HepG2 (cell line): ENCODE measurements around the gene LRRTM2. TPM values are rescaled to one million over a fixed set of nuclear protein-coding genes. Genes with fewer than 3 reads are reported as not detected.

Experiments
- ATAC-seq: fragments of 200-7000 bp; cut with Tn5 transposase; 3 replicates; pipeline ENCODE4 v1.9.1; 2020; ENCODE audit warnings: mild to moderate bottlenecking, moderate library complexity
- BruUV-seq: library from RNA; stranded (reverse); fragments of 400-500 nt; replicated peaks from 2 replicates; lab custom pipeline; 2021; lab: Mats Ljungman, UMichigan
- CTCF ChIA-PET: fragments of 300-600 bp; formaldehyde crosslinking; extraction: SDS; loops from one replicate; lab custom pipeline; 2021; ENCODE audit warnings: low total read pairs, inconsistent platforms, low intra/inter-chr PET ratio; lab: Yijun Ruan, JAX
- POLR2A ChIA-PET: fragments of 350-600 bp; sonication (Branson Sonifier 250); formaldehyde crosslinking; loops from one replicate; lab custom pipeline; 2020; ENCODE audit warnings: antibody characterized with exemption, inconsistent platforms; lab: Yijun Ruan, JAX
- DNase-seq: peaks from one replicate; pipeline ENCODE4 v3.0.0-alpha.2; 2015; ENCODE audit warnings: low spot score
- FAIRE-seq: peaks from 3 replicates; lab custom pipeline; 2011; peaks lifted over from hg19 to GRCh38; lab: Jason Lieb, UNC
- H2AFZ ChIP-seq: one replicate; pipeline ENCODE4 v1.6.1; 2011; ENCODE audit warnings: low read length, inconsistent platforms
- H3K27ac ChIP-seq: fragments of 300-600 bp; 3 replicates; pipeline ENCODE4 v1.8.0; 2011; ENCODE audit warnings: mixed run types, mild to moderate bottlenecking, mixed read lengths, low read length, inconsistent platforms; ENCODE audit not compliant: insufficient read depth; ENCODE audit errors: extremely low read length
- H3K27me3 ChIP-seq, 2 experiments: fragments of 200-600 bp in 1 of 2; 2 replicates in 1 of 2; 3 replicates in 1 of 2; pipeline versions ENCODE4 v1.6.0 to v1.8.0; 2011; ENCODE audit warnings: low read length in 2 of 2, mild to moderate bottlenecking in 2 of 2, moderate library complexity in 2 of 2, inconsistent platforms in 1 of 2; ENCODE audit not compliant: insufficient read depth in 2 of 2, control insufficient read depth in 1 of 2
- H3K36me3 ChIP-seq, 2 experiments: fragments of 200-600 bp in 1 of 2; replicated peaks in 1 of 2; 2 replicates in 1 of 2; 3 replicates in 1 of 2; pipeline versions ENCODE4 v1.5.1 to v1.8.0; 2011; ENCODE audit warnings: low read length in 2 of 2, inconsistent platforms in 1 of 2; ENCODE audit not compliant: insufficient read depth in 2 of 2, control insufficient read depth in 1 of 2
- H3K4me1 ChIP-seq: 2 replicates; pipeline ENCODE4 v1.5.1; 2012; ENCODE audit warnings: low read length, inconsistent platforms; ENCODE audit not compliant: insufficient read depth
- H3K4me2 ChIP-seq: 2 replicates; pipeline ENCODE4 v1.6.0; 2011; ENCODE audit warnings: low read depth, low read length, inconsistent platforms
- H3K4me3 ChIP-seq, 3 experiments: fragments of 200-600 bp in 1 of 3; sonication (generic), shearing (Covaris generic) in 1 of 3; replicated peaks in 1 of 3; 2 replicates each; pipeline ENCODE4 v1.5.1; 2011 to 2016; ENCODE audit warnings: low read length in 3 of 3, inconsistent platforms in 2 of 3, low read depth in 2 of 3, mild to moderate bottlenecking in 2 of 3, control low read depth in 1 of 3, mixed read lengths in 1 of 3; ENCODE audit not compliant: insufficient read depth in 1 of 3
- H3K79me2 ChIP-seq: one replicate; pipeline ENCODE4 v1.6.1; 2011; ENCODE audit warnings: low read length, inconsistent platforms; ENCODE audit not compliant: insufficient read depth
- H3K9ac ChIP-seq: 2 replicates; pipeline ENCODE4 v1.6.0; 2011; ENCODE audit warnings: mild to moderate bottlenecking, low read depth, low read length, inconsistent platforms; ENCODE audit not compliant: insufficient read depth
- H3K9me3 ChIP-seq: 2 replicates; pipeline ENCODE4 v1.5.1; 2012; ENCODE audit warnings: mild to moderate bottlenecking, low read length
- H4K20me1 ChIP-seq: 2 replicates; pipeline ENCODE4 v1.6.0; 2011; ENCODE audit warnings: inconsistent platforms, mild to moderate bottlenecking, low read length, moderate library complexity; ENCODE audit not compliant: insufficient read depth
- ATF1 ChIP-seq: IDR thresholded peaks from 2 replicates; pipeline ENCODE4 v1.6.1; 2016; ENCODE audit warnings: mild to moderate bottlenecking, control low read depth
- BHLHE40 ChIP-seq: IDR thresholded peaks from 2 replicates; pipeline ENCODE4 v1.6.1; 2011; ENCODE audit warnings: low read length, improper control_type of control experiment
- HNRNPL ChIP-seq: fragments of 200-400 bp; formaldehyde crosslinking; IDR thresholded peaks from 2 replicates; pipeline ENCODE4 v1.6.1; 2017; ENCODE audit warnings: mild to moderate bottlenecking, low read depth, low read length
- HOXD1 ChIP-seq: sonication (generic); formaldehyde crosslinking; IDR thresholded peaks from 2 replicates; pipeline ENCODE4 v1.5.0; 2020; ENCODE audit warnings: missing genetic modification reagents
- ISX ChIP-seq: sonication (generic); formaldehyde crosslinking; conservative IDR thresholded peaks from 2 replicates; pipeline ENCODE4 v1.5.0; 2020; ENCODE audit warnings: missing genetic modification reagents
- JUN ChIP-seq: sonication (generic); formaldehyde crosslinking; IDR thresholded peaks from 2 replicates; pipeline ENCODE4 v1.4.0; 2020; ENCODE audit warnings: mild to moderate bottlenecking, missing genetic modification reagents
- NFRKB ChIP-seq: fragments of 450-650 bp; IDR thresholded peaks from 2 replicates; pipeline ENCODE4 v1.6.1; 2017
- PTBP1 ChIP-seq: fragments of 200-400 bp; formaldehyde crosslinking; IDR thresholded peaks from 2 replicates; pipeline ENCODE4 v1.6.1; 2018; ENCODE audit warnings: low read length, low read depth; ENCODE audit not compliant: poor library complexity, severe bottlenecking
- RFXANK ChIP-seq: IDR thresholded peaks from 2 replicates; pipeline ENCODE4 v1.6.1; 2016
- SYNCRIP ChIP-seq: fragments of 200-400 bp; formaldehyde crosslinking; IDR thresholded peaks from 2 replicates; pipeline ENCODE4 v1.6.1; 2018; ENCODE audit warnings: mild to moderate bottlenecking, low read depth, low read length; ENCODE audit not compliant: insufficient read depth
- TAF1 ChIP-seq: sonication (generic); formaldehyde crosslinking; IDR thresholded peaks from 2 replicates; pipeline ENCODE4 v1.4.0; 2020; ENCODE audit warnings: missing genetic modification reagents
- TGIF2 ChIP-seq: IDR thresholded peaks from 2 replicates; pipeline ENCODE4 v1.6.1; 2016; ENCODE audit warnings: control low read depth, missing compliant biosample characterization
- ZEB1 ChIP-seq: IDR thresholded peaks from 2 replicates; pipeline ENCODE4 v1.6.1; 2012; ENCODE audit warnings: mild to moderate bottlenecking, low read depth, inconsistent platforms; ENCODE audit not compliant: insufficient replicate concordance
- ZNF30 ChIP-seq: sonication (generic); formaldehyde crosslinking; IDR thresholded peaks from 2 replicates; pipeline ENCODE4 v1.5.0; 2020; ENCODE audit warnings: mild to moderate bottlenecking, missing genetic modification reagents
- ZSCAN29 ChIP-seq: sonication (generic); formaldehyde crosslinking; conservative IDR thresholded peaks from 2 replicates; pipeline ENCODE4 v1.4.0; 2020; ENCODE audit warnings: mild to moderate bottlenecking, missing genetic modification reagents
- WGBS: methylation state at CpG from one replicate; pipeline ENCODE4 v1.1.6; 2017; ENCODE audit warnings: low lambda C conversion rate; 5-methylcytosine and 5-hydroxymethylcytosine counted together
- in situ Hi-C: cut with HindIII; loops from 2 replicates; pipeline ENCODE4 v1.10.0; 2017; ENCODE audit warnings: low pct_unique_long_range_greater_than_20kb; ENCODE audit not compliant: extremely low pct_ligation_motif_present
- intact Hi-C: fragments of 100-400 bp; cut with micrococcal nuclease; formaldehyde crosslinking; loops from one replicate; pipeline ENCODE4 v1.10.0; 2022; ENCODE audit not compliant: unreplicated experiment
- polyA plus RNA-seq, 8 experiments: library from polyadenylated mRNA; depleted of rRNA in 3 of 8; stranded (reverse) in 7 of 8; unstranded in 1 of 8; fragments of >200 nt; fragmentation: Illumina TruSeq in 4 of 8; extraction: Trizol in 4 of 8; gene quantifications; 2 replicates each; pipeline versions ENCODE4 v1.2.1 to v1.2.3, GENCODE V29; 2011 to 2016; ENCODE audit warnings: low read depth in 4 of 8, missing spikeins in 1 of 8, mixed read lengths in 1 of 8; ENCODE audit not compliant: insufficient read depth in 1 of 8
- total RNA-seq, 5 experiments: library from RNA; depleted of rRNA; stranded (reverse); fragments of >200 nt; fragmentation: Illumina TruSeq; extraction: Trizol; gene quantifications; 2 replicates each; pipeline ENCODE4 v1.2.3, GENCODE V29; 2016; ENCODE audit warnings: low read depth in 1 of 5
- TF ChIP-seq, protein P1 (sequence below): sonication (generic); formaldehyde crosslinking; IDR thresholded peaks from 2 replicates; pipeline ENCODE4 v1.5.0; 2020; ENCODE audit warnings: mild to moderate bottlenecking, missing genetic modification reagents
- TF ChIP-seq, protein P2 (sequence below): sonication (generic); formaldehyde crosslinking; IDR thresholded peaks from 2 replicates; pipeline ENCODE4 v1.4.0; 2020; ENCODE audit warnings: missing genetic modification reagents; ENCODE audit errors: not compliant biosample characterization
- TF ChIP-seq, protein P3 (sequence below): sonication (generic); formaldehyde crosslinking; IDR thresholded peaks from 2 replicates; pipeline ENCODE4 v1.4.0; 2020; ENCODE audit warnings: missing genetic modification reagents, borderline replicate concordance
- TF ChIP-seq, protein P4 (sequence below): sonication (generic); formaldehyde crosslinking; IDR thresholded peaks from 2 replicates; pipeline ENCODE4 v1.5.1; 2020; ENCODE audit warnings: mild to moderate bottlenecking, missing genetic modification reagents, borderline replicate concordance

Gene LRRTM2
- total and polyA plus RNA-seq, 2 of the 13 experiments (the other 11 are each of a cell fraction or from before 2014, with no cell fraction given), result not detected

DNA sequence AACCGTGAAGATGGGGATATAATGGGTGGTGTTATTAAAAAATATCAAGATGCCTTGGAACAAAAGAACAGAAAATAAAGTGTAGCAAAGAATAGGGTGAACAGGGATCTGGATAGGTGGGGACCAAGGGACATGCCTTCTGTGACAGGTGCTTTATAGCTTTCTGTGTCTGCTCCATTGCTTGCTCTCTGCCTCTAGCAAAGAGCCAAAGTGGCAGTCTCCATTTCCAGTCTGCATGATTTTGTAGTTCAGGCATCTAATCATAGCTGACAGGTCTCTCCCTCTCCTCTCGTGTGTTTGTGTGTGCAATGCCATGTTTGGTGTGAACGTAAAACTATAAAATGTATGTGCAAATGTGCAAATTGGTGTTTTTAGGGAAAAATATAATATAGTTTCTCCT lies 35.0 kb downstream of the LRRTM2 start:
- no peak overlapping the region for H3K9ac ChIP-seq
- in situ Hi-C loops, result no loop called here

More for the DNA sequence above, 35.0 kb downstream of the LRRTM2 start:
- no TSS peak for BruUV-seq
- TF ChIP-seq, protein P1, sequence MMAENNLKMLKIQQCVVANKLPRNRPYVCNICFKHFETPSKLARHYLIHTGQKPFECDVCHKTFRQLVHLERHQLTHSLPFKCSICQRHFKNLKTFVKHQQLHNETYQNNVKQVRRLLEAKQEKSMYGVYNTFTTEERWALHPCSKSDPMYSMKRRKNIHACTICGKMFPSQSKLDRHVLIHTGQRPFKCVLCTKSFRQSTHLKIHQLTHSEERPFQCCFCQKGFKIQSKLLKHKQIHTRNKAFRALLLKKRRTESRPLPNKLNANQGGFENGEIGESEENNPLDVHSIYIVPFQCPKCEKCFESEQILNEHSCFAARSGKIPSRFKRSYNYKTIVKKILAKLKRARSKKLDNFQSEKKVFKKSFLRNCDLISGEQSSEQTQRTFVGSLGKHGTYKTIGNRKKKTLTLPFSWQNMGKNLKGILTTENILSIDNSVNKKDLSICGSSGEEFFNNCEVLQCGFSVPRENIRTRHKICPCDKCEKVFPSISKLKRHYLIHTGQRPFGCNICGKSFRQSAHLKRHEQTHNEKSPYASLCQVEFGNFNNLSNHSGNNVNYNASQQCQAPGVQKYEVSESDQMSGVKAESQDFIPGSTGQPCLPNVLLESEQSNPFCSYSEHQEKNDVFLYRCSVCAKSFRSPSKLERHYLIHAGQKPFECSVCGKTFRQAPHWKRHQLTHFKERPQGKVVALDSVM (CRISPR knock-in tag), result no peak
- no peak for TF ChIP-seq TGIF2
- no peak for TF ChIP-seq PTBP1
- no peak for TF ChIP-seq SYNCRIP
- TF ChIP-seq, protein P2, sequence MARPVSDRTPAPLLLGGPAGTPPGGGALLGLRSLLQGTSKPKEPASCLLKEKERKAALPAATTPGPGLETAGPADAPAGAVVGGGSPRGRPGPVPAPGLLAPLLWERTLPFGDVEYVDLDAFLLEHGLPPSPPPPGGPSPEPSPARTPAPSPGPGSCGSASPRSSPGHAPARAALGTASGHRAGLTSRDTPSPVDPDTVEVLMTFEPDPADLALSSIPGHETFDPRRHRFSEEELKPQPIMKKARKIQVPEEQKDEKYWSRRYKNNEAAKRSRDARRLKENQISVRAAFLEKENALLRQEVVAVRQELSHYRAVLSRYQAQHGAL, result no peak
- no peak for TF ChIP-seq ATF1
- TF ChIP-seq ISX (CRISPR knock-in tag), result no peak
- TF ChIP-seq BHLHE40, result no peak
- TF ChIP-seq, protein P3, sequence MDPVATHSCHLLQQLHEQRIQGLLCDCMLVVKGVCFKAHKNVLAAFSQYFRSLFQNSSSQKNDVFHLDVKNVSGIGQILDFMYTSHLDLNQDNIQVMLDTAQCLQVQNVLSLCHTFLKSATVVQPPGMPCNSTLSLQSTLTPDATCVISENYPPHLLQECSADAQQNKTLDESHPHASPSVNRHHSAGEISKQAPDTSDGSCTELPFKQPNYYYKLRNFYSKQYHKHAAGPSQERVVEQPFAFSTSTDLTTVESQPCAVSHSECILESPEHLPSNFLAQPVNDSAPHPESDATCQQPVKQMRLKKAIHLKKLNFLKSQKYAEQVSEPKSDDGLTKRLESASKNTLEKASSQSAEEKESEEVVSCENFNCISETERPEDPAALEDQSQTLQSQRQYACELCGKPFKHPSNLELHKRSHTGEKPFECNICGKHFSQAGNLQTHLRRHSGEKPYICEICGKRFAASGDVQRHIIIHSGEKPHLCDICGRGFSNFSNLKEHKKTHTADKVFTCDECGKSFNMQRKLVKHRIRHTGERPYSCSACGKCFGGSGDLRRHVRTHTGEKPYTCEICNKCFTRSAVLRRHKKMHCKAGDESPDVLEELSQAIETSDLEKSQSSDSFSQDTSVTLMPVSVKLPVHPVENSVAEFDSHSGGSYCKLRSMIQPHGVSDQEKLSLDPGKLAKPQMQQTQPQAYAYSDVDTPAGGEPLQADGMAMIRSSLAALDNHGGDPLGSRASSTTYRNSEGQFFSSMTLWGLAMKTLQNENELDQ, result no peak
- TF ChIP-seq ZSCAN29 (CRISPR knock-in tag), result no peak
- TF ChIP-seq TAF1 (CRISPR knock-in tag), result no peak
- no peak for TF ChIP-seq RFXANK (CRISPR knock-in tag)
- TF ChIP-seq HNRNPL, result no peak
- no peak for TF ChIP-seq HOXD1 (CRISPR knock-in tag)
- no peak for TF ChIP-seq ZEB1
- no peak for TF ChIP-seq JUN (CRISPR knock-in tag)
- no peak for TF ChIP-seq NFRKB
- TF ChIP-seq ZNF30 (CRISPR knock-in tag), result no peak
- TF ChIP-seq, protein P4, sequence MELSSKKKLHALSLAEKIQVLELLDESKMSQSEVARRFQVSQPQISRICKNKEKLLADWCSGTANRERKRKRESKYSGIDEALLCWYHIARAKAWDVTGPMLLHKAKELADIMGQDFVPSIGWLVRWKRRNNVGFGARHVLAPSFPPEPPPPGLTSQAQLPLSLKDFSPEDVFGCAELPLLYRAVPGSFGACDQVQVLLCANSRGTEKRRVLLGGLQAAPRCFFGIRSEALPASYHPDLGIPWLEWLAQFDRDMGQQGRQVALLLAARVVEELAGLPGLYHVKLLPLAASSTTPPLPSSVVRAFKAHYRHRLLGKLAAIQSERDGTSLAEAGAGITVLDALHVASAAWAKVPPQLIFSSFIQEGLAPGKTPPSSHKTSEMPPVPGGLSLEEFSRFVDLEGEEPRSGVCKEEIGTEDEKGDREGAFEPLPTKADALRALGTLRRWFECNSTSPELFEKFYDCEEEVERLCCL, result no peak
- FAIRE-seq, result no peak
- WGBS, result 99% methylated on average over 3 of the region's 3 CpGs
- no peak overlapping the region for H3K4me3 ChIP-seq
- no peaks in the 10 kb centered on the region for H3K27me3 ChIP-seq
- intact Hi-C loops, result no loop called here
- no peaks in the 10 kb centered on the region for H3K4me1 ChIP-seq
- no peak for DNase-seq
- H2AFZ ChIP-seq, result no peak overlapping the region
- CTCF ChIA-PET, result no interaction called here
- peaks cover 11% of the 10 kb centered on the region; the same call in 1 of the 2 replicates for H4K20me1 ChIP-seq
- no peak for ATAC-seq
- H3K4me2 ChIP-seq, result no peak overlapping the region
- H3K9me3 ChIP-seq, result no peaks in the 10 kb centered on the region
- POLR2A ChIA-PET, result no interaction called here
- peaks cover 41% of the 10 kb centered on the region for H3K79me2 ChIP-seq
- peaks cover 0 to 15% of the 10 kb centered on the region in 2 experiments; a peak in 3 of 5 replicates for H3K36me3 ChIP-seq
- no peak overlapping the region for H3K27ac ChIP-seq
